Measurements from ENCODE around the gene C19orf73. TPM values are rescaled to one million over a fixed set of nuclear protein-coding genes. Genes with fewer than 3 reads are reported as not detected.
A peak's percentile ranks its signal among the peaks of the same experiment; 100 is the strongest.

C19orf73 gene
- total RNA-seq, 4 donors from 2014 or later: 0.83 to 3.3 (median 1.9) TPM

- H3K4me3 ChIP-seq: peak overlapping the region in 2 of 4 donors; percentile 71 to 88
- intact Hi-C loops (cut with DNase I): loop anchor here (5.0 kb wide), 1 partner anchor 45 kb away; no protein-coding TSS in a partner anchor
- DNase-seq (ENCODE audit: extremely low spot score): no peak
These were observed 33.2 kb upstream of the C19orf73 start for GRCh38 chr19:49152119-49152550.

GRCh38 chr19:49151267-49152118 lies 32.5 kb upstream of the C19orf73 start:
- Histone ChIP-seq H3K9me3 (no peaks in the 10 kb centered on the region), H3K4me3 (peak overlapping the region; percentile 65 to 88 (median 70)), H3K27me3 (no peaks in the 10 kb centered on the region), H3K36me3 (no peaks in the 10 kb centered on the region), H3K4me1 (peaks cover 21 to 40% (median 39%) of the 10 kb centered on the region in 4 donors), H3K27ac (replicated peaks in 1 of 4) (peak overlapping the region in 3 of 4 donors; percentile 87)
- peak in 1 of 2 donors; percentile 15 for TF ChIP-seq POLR2AphosphoS5 (IDR thresholded peaks at IDR 0.05)
- TF ChIP-seq EP300 (IDR thresholded peaks at IDR 0.05): no peak
- no peak for TF ChIP-seq POLR2A (IDR thresholded peaks at IDR 0.05; ENCODE audit: low read depth)
- intact Hi-C loops (cut with DNase I): loop anchor here (5.0 kb wide), 1 partner anchor 46 kb away; no protein-coding TSS in a partner anchor
- WGBS: 7% methylated on average over 38 of the region's 45 CpGs
- DNase-seq (ENCODE audit: extremely low spot score): no peak

More at GRCh38 chr19:49152119-49152550, 33.2 kb upstream of the C19orf73 start:
- 40% methylated on average over 5 of the region's 10 CpGs for WGBS
- Histone ChIP-seq H3K36me3 (no peaks in the 10 kb centered on the region), H3K4me1 (peaks cover 21 to 39% (median 38%) of the 10 kb centered on the region in 4 donors), H3K27me3 (no peaks in the 10 kb centered on the region), H3K27ac (replicated peaks in 1 of 4) (peak overlapping the region in 3 of 4 donors; percentile 87), H3K9me3 (no peaks in the 10 kb centered on the region)
- TF ChIP-seq POLR2A (IDR thresholded peaks at IDR 0.05; ENCODE audit: low read depth): no peak
- TF ChIP-seq POLR2AphosphoS5 (IDR thresholded peaks at IDR 0.05): no peak
- TF ChIP-seq CTCF (IDR thresholded peaks at IDR 0.05): no peak
- TF ChIP-seq EP300 (IDR thresholded peaks at IDR 0.05): no peak

DNA sequence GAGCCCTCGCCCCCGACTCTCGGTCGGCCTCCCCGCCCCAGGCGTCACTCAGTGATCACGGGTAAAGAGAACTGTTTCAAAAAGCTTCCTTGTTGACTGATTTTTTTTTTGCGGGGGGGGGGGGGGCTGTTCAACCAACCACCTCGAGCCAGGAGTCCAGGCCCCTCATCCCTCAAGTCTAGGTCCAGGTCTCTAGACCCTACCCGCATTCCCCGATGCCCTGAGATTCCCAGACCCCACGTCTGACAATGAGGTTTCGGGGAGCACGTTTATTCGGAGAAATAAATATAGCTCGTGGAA lies 32.0 kb upstream of the C19orf73 start:
- WGBS: 11% methylated on average over 12 of the region's 16 CpGs
- H3K36me3 ChIP-seq: no peaks in the 10 kb centered on the region
- peak overlapping the region; percentile 65 to 88 (median 70) for H3K4me3 ChIP-seq
- peak overlapping the region; percentile 80 to 87 (median 87) for H3K27ac ChIP-seq (replicated peaks in 1 of 4)
- H3K9me3 ChIP-seq: no peaks in the 10 kb centered on the region
- peaks cover 27 to 46% (median 45%) of the 10 kb centered on the region in 4 donors for H3K4me1 ChIP-seq
- TF ChIP-seq POLR2AphosphoS5 (IDR thresholded peaks at IDR 0.05) (no peak), POLR2A (IDR thresholded peaks at IDR 0.05; ENCODE audit: low read depth) (no peak), CTCF (IDR thresholded peaks at IDR 0.05) (no peak), EP300 (IDR thresholded peaks at IDR 0.05) (no peak)
- intact Hi-C loops (cut with DNase I): loop anchor here (5.0 kb wide), 1 partner anchor 46 kb away; no protein-coding TSS in a partner anchor
- DNase-seq (ENCODE audit: extremely low spot score): no peak
- no peaks in the 10 kb centered on the region for H3K27me3 ChIP-seq

DNA sequence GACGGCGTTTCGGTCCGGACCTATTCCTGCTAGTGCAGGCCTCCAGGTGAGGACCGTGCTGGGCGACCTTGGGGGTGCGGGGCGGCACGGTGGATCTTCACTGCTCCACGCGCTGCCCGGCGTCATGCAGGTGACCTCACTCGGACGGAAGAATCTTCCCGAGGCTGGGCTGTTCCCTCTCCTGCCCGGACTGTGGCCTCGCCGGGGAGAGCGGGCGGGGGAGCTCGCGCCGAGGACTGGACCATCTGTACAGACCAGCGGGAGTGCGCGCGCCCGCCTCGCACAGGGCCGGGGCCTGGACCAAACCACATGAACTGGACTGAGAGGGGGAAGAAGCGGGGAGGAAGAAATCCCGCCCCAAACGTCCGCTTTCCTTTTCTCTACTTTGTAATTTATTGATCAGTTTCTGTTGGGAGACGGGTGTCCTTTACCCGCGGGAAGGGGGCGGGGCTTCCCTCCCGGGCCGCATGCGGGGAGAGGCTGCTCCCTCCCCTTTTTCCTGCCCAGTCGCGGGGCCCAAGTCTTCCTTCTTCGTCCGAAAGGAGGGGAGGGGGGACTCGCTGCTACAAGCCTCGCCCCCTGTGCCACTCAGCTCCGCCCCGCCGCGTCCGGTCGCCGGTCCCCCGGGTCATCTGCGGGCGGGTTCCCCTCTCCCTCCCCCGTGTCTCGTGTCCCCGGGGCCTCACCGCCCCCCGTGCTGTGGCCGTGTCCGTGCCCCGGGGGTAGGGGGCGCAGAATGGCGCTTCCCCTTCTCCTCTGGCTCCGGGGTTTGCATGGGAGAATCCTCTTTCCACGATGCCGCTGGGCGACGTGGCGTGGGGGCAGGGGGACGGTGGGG lies 31.4 kb upstream of the C19orf73 start:
- Histone ChIP-seq H3K4me3 (peak overlapping the region; percentile 65 to 88 (median 70)), H3K4me1 (peaks cover 33 to 52% (median 51%) of the 10 kb centered on the region in 4 donors), H3K9me3 (no peaks in the 10 kb centered on the region), H3K27ac (replicated peaks in 1 of 4) (peak overlapping the region; percentile 80 to 87 (median 87)), H3K27me3 (no peaks in the 10 kb centered on the region), H3K36me3 (no peaks in the 10 kb centered on the region)
- 2% methylated on average over 39 of the region's 75 CpGs for WGBS
- DNase-seq (ENCODE audit: extremely low spot score): no peak
- no peak for TF ChIP-seq EP300 (IDR thresholded peaks at IDR 0.05)
- TF ChIP-seq POLR2A (IDR thresholded peaks at IDR 0.05; ENCODE audit: low read depth): no peak
- peak; percentile 14 to 71 for TF ChIP-seq POLR2AphosphoS5 (IDR thresholded peaks at IDR 0.05)
- TF ChIP-seq CTCF (IDR thresholded peaks at IDR 0.05): peak in 1 of 3 experiments; percentile 18
- intact Hi-C loops (cut with DNase I): loop anchor here (5.0 kb wide), 1 partner anchor 47 kb away; no protein-coding TSS in a partner anchor

All from esophagus muscularis mucosa (tissue), 4 donors.